Panc1 (cell line): Measurements from ENCODE around the gene MLPH.

Experiments used
- CTCF ChIP-seq: fragments of 450-650 bp; IDR thresholded peaks from 2 replicates; pipeline ENCODE4 v1.5.1; 2017; ENCODE audit warnings: mild to moderate bottlenecking
- POLR2AphosphoS5 ChIP-seq: IDR thresholded peaks from 2 replicates; pipeline ENCODE4 v1.6.1; 2012; ENCODE audit warnings: mild to moderate bottlenecking, low read depth, low read length, moderate library complexity
- REST ChIP-seq, 2 experiments: IDR thresholded peaks; 2 replicates each; pipeline ENCODE4 v1.6.1; 2011 to 2012; ENCODE audit warnings: low read depth in 2 of 2, control low read depth in 1 of 2, low read length in 1 of 2, mild to moderate bottlenecking in 1 of 2, moderate library complexity in 1 of 2; ENCODE audit not compliant: insufficient read depth in 1 of 2

GRCh38 chr2:237486819-237487448 lies at the start of gene MLPH:
- peak; percentile 20; the same call in 1 of the 2 replicates for TF ChIP-seq POLR2AphosphoS5
- TF ChIP-seq CTCF, result no peak
- TF ChIP-seq REST (IDR thresholded peaks at IDR 0.05; ENCODE audit: insufficient read depth in 1 of 2, low read depth in 2 of 2, low read length in 1 of 2), result peak in 1 of 2 experiments; percentile 20; a peak in 1 of 4 replicates
